Activated naive CD4-positive, alpha-beta T cell treated with anti-CD3 and anti-CD28 coated beads, Interleukin-2, amount 50 U/mL, for 72 hours (primary cell): ENCODE data around the gene FAM43A. TPM values are rescaled to one million over a fixed set of nuclear protein-coding genes. Genes with fewer than 3 reads are reported as not detected.
A peak's percentile ranks its signal among the peaks of the same experiment; 100 is the strongest.

Source experiments
- ATAC-seq, 2 donors: fragments of 150-1000 bp; cut with Tn5 transposase; 2 replicates each; pipeline ENCODE4 v1.10.0; 2021; ENCODE audit warnings: mild to moderate bottlenecking in 2 of 2, moderate library complexity in 2 of 2
- DNase-seq, 2 donors: peaks; one replicate each; pipeline ENCODE4 v3.0.0; 2021 to 2022; ENCODE audit warnings: low spot score in 2 of 2
- H3K27ac Mint-ChIP-seq, 2 donors: one replicate each; pipeline ENCODE4 v1.8.0; 2022; ENCODE audit warnings: mild to moderate bottlenecking in 2 of 2, mixed read lengths in 2 of 2
- H3K36me3 Mint-ChIP-seq, 2 donors: one replicate each; pipeline ENCODE4 v1.8.0; 2022; ENCODE audit warnings: mixed read lengths in 2 of 2
- H3K9me3 Mint-ChIP-seq, 2 donors: one replicate each; pipeline ENCODE4 v1.8.0; 2022; ENCODE audit warnings: mixed read lengths in 2 of 2
- total RNA-seq, 2 donors: library from RNA; stranded (reverse); gene quantifications; one replicate each; pipeline ENCODE4 v1.2.3, GENCODE V29; 2022

The FAM43A gene, protein sequence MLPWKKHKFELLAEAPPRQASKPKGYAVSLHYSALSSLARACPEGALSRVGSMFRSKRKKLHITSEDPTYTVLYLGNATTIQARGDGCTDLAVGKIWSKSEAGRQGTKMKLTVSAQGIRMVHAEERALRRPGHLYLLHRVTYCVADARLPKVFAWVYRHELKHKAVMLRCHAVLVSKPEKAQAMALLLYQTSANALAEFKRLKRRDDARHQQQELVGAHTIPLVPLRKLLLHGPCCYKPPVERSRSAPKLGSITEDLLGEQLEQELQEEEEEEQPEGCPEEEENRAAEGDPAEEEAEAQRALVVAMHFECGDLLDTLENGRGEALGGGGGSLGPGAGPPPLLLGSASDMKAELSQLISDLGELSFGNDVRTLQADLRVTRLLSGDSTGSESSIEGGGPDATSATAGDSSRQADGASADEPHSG
- 1 to 10 TPM; 3.5 to 6.8 TPM for total RNA-seq

DNA sequence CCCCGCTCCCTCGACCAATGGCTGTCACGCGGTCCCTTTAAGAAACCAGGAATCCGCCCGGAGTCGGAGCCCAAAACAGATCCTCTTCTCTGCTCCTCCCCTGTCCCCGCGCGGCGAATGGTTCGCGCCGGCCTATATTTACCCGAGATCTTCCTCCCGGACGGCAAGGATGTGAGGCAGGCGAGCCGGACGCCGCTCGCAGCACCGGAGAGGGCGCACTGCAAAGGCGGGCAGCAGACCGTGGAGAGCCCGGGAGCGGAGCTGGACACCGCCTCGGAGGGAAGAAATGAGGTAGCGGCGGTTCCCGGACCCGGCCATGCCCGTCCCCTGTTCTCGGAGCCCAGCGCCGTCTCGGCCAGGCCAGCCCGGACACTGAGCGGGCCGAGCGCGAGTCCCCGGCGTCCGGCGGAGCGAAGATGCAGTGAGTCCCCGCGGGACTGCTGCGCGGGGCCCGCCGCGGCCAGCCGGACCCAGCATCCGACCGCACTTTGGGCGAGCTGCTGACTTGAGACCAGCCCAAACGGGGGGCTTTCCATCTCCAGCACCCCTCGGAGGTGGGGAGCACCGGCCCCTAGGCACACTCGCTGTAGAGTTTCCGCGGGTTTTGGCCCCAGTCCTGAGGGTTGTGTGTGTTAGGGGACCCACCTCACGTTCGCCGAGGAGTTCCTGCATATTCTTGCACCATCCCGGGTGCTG is at the start of gene FAM43A:
TSS of gene FAM43A (plus strand) at position 166 of the 696 bp plus-strand sequence. CDS start 944 bp downstream, outside the sequence.
- ATAC-seq (peak; percentile 68 to 70), DNase-seq (peak; percentile 82)
- H3K27ac Mint-ChIP-seq = peak within 1 kb of the TSS; percentile 12 to 84
- no peaks in the 10 kb centered on the region for H3K9me3 Mint-ChIP-seq
- peaks cover 5 to 6% of the 10 kb centered on the region in 2 donors for H3K36me3 Mint-ChIP-seq

DNA sequence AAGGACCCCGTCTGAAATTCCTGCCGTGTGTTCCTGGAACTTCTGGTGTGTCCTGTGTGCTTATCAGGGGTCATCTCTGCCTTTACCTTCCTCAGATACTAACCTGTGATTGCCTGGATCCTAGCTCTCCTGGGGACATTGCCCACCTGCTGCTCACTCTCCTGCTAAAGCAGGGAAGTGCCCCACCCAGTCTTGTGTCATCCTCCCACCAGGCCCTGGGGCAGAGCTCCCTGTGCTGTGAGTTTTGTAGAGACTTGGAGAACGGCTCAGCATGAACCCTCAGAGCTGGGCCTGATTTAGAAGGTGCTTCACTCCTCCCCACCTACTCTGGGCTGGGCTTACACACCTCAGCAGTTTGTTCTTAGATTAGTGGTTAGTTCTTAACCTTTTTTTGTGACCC is 48.6 kb upstream of the FAM43A start:
- H3K9me3 Mint-ChIP-seq = no peaks in the 10 kb centered on the region
- DNase-seq = no peak
- no peak for ATAC-seq
- peaks cover 0 to 11% of the 10 kb centered on the region in 2 donors for H3K36me3 Mint-ChIP-seq
- H3K27ac Mint-ChIP-seq = peak overlapping the region in 1 of 2 donors; percentile 74

DNA sequence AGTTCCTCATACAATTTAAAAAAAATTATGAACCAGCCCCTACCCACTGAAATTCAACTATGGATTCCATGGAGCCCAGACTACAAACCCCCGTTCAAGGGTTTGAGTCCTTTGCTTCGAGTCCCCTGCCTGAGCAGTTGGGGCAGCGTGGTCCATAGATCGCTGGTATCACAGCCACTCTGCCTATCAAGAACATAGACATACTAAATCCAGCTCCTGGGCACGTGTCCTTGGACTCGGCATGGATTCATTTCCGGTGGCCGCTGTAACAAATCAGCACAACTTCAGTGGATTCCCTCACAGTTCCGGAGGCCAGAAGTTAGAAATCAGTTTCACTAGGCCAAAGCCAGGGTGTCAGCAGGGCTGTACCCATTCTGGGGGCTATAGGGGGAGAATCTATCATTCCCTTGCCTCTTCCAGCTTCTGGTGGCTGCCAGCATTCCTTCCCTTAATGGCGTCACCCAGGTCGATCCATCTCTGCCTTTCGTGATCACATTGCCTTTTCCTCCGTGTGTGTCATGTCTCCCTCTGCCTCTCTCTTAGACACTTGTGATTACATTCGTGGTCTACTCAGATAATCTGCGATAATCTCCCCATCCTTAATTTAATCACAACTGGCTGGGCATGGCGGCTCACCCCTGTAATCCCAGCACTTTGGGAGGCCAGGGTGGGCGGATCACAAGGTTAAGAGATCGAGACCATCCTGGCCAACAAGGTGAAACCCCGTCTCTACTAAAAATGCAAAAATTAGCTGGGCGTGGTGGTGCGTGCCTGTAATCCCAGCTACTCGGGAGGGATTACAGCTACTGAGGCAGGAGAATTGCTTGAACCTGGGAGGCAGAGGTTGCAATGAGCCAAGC is 47.9 kb upstream of the FAM43A start:
- Mint-ChIP-seq H3K27ac (no peak overlapping the region), H3K36me3 (peaks cover 0 to 16% of the 10 kb centered on the region in 2 donors), H3K9me3 (no peaks in the 10 kb centered on the region)
- ATAC-seq (no peak), DNase-seq (no peak)

DNA sequence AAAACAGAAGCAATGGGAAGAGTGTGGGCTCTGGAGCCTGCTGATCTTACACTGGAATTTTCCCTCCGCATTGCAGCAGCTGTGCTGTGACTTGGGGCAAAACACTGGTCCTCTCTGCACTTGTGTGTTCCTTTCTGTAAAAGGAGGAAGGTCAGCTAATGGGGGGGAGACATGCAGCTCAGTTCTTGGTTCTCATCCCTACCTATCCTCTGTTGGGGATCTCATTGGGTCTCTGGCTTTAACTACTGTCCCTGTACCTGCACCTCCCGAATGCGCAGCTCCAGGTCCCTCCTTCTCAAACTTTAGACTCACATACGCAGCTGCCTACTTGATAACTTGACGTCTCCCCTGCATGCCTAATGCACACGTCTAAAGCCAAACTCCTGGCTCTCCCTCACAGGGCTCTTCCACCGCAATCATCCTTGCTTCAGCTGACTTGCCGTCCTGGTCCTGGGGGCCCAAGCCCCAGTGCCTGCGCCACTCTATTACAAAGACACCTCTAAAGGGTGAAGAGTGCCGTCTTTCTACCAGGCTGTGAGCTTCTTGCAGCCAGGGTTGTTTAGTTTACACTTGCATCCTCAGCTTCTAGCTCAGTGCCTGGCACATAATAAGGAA is 46.6 kb upstream of the FAM43A start:
- H3K27ac Mint-ChIP-seq = no peak overlapping the region
- no peak for ATAC-seq
- peaks cover 5 to 21% of the 10 kb centered on the region in 2 donors for H3K36me3 Mint-ChIP-seq
- DNase-seq = no peak
- H3K9me3 Mint-ChIP-seq = no peaks in the 10 kb centered on the region

DNA sequence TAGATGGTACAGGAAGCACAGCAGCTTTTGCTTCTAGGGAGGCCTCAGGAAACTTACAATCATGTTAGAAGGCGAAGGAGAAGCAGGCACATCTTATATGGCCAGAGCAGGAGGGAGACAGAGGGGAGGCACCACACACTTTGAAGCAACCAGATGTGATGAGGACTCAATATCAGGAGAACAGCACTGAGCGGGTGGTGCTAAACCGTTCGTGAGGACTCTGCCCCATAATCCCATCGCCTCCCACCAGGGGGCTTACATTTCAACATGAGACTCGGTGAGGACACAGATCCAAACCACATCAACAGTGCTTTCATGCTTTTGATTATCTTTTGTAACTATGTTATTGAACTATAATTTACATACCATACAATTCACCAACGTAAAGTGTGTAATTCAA is 44.9 kb upstream of the FAM43A start:
- H3K27ac Mint-ChIP-seq = peak overlapping the region in 1 of 2 donors; percentile 60
- H3K36me3 Mint-ChIP-seq = peaks cover 5 to 28% of the 10 kb centered on the region in 2 donors
- ATAC-seq (peak; percentile 31 to 53), DNase-seq (peak in 1 of 2 donors; percentile 36)
- H3K9me3 Mint-ChIP-seq = no peaks in the 10 kb centered on the region

DNA sequence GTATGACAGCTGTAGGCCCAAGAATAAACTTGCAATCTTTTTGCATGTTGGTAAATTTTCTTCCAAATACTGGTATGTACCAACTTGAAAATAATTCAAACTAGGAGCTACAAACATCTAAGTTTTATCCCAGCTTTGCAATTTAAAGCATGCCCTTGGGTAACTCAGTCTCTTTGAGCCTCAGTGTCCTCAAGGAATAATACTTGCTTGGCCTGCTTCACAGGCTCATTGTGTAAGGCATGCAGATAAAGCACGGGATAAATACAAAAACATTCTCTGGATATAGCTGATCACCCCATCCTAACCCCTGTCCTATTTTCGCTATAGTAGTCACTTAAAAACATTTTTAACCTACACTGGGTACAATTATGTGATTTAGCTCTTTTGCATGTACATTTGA is 42.9 kb upstream of the FAM43A start:
- Mint-ChIP-seq H3K27ac (no peak overlapping the region), H3K9me3 (no peaks in the 10 kb centered on the region), H3K36me3 (peaks cover 5 to 28% of the 10 kb centered on the region in 2 donors)
- DNase-seq = no peak
- ATAC-seq = no peak

DNA sequence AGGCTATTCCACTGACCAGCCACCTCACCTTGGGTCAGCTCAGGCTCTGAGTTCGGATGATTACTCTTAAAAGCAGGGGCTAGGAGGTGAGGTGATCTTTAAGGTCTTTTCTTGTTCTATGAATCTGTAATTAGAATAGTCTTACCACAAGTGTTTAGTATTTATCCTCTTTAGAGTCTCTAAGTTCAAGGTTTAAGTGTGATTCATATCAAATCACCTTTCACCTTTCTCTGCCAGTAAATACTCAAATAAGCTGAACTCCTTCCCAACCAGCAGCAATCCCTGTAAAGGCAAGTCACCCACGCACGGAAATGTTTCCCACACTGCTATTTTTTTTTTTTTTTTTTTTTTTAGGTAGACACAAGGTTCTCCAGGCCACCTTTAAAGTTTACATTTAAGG is 37.9 kb upstream of the FAM43A start:
- no peak overlapping the region for H3K27ac Mint-ChIP-seq
- no peak for ATAC-seq
- no peaks in the 10 kb centered on the region for H3K9me3 Mint-ChIP-seq
- peaks cover 14 to 33% of the 10 kb centered on the region in 2 donors for H3K36me3 Mint-ChIP-seq
- DNase-seq = no peak

DNA sequence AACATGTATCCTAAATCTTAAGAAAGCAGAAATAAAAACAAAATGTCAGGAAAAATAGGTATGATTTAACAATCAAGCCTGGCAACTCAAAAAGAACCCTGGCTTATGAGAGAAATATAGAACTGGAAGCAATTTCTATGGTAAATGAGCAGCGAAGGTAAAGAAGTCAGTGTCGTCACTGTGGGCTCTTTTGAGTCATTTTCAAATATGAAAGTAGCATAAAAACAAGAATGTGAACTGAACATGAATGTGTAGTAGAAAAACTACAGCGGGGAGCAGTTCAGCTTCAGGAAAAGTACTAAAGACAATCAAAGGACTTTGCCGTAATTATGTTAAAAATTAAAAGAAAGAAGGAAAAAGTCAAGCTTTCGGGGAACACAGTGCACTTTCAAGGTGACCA is 31.2 kb upstream of the FAM43A start:
- peak; percentile 92 to 95 for ATAC-seq
- H3K9me3 Mint-ChIP-seq = no peaks in the 10 kb centered on the region

DNA sequence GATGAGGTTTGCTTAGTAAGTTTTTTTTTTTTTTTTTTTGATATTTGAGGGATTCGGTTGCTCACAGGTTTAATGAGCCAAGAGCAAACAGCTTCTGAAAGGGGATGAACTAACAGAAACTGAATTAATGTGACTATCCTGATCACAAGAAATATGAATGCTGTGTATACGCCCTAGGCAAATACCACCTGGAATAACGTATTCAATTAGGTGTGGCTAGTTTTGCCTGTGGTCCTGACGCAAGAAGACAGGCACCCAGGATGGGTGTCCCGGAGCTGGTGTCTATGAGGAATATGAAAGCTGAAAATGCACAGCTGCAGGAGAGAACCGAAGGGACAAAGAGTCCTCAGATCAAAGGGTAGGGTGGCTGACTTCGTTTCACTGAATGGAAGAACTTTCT is 28.2 kb upstream of the FAM43A start:
- DNase-seq (no peak), ATAC-seq (no peak)
- Mint-ChIP-seq H3K27ac (no peak overlapping the region), H3K36me3 (peaks cover 28 to 37% of the 10 kb centered on the region in 2 donors), H3K9me3 (no peaks in the 10 kb centered on the region)

More for the DNA sequence above, 31.2 kb upstream of the FAM43A start:
- no peak for DNase-seq
- Mint-ChIP-seq H3K36me3 (peaks cover 33 to 55% of the 10 kb centered on the region in 2 donors), H3K27ac (peak overlapping the region; percentile 39 to 86)

DNA sequence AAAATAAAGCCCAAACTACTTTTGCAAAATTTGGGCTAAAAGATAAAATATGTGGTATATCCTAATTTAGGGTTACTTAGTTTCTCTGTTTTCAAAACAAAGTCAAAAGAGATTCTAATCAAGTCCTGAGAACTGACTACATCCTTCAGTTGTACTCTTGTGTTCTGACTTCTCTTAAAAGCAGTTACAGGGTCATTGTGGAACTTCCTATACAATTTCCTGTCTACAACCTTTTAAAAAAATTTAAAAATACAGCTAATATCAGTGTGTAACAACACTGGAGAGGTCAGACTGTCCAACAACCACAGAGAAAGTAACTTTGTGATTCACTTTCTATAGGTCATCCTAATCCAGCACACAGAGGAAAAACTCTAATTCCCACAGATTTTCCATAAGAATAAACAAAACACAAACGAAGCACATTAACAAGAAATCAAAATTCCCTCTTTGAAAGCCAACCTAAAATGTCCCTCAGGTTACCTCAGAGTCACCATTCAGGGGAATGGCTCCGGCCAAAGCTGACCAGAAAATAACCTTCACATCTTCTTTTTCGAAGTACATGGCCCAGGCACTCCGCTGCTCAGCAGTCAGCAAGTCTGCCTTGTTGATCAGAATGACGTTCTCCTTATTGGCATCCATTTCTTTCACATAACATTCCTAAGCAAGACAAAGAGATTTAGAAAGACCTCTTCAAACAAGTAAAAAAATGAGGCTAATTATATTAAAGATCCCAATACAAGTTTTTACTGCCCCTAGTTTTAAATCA is 27.0 kb upstream of the FAM43A start:
- H3K9me3 Mint-ChIP-seq = no peaks in the 10 kb centered on the region
- H3K36me3 Mint-ChIP-seq = peaks cover 19 to 25% of the 10 kb centered on the region in 2 donors
- DNase-seq = no peak
- H3K27ac Mint-ChIP-seq = no peak overlapping the region
- ATAC-seq = no peak

DNA sequence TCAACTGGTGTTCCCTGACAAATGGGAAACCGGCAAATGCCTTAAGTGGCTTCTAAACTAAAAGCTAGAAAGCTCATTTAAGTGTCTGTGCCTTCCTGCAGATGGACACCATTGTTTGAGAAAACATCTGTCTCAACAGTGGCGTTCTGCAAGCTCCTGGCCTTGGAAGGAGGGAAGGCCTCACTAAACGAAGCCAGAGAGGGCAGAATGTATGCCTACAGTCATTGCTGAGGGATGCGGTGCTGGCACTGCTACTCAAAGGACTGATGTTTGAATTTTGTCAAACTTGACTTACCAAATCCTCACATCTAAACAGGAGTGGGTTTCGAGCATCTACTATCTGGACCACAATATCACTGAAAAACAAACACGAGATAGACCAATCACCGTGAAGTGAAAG is 25.9 kb upstream of the FAM43A start:
- DNase-seq (no peak), ATAC-seq (no peak)
- Mint-ChIP-seq H3K36me3 (peaks cover 9 to 21% of the 10 kb centered on the region in 2 donors), H3K9me3 (no peaks in the 10 kb centered on the region), H3K27ac (no peak overlapping the region)

DNA sequence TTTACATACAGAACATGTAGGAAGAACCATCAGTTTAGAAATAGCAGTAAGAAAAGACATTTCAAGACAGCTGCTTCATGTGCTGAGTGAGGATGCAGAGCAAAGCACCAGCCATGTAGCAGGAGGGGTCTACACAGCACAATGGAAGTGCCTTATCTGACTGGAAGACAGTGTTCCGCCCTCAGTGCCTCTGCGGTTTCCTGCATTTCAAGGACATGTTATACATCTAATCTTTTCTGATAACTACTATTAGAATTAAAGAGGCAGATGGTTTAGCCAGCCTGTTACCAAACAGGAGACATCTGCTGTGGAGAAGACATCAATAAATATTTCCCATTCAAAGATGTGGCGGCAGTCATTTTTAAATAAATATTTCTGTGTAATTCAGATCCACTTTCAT is 24.3 kb upstream of the FAM43A start:
- H3K9me3 Mint-ChIP-seq = no peaks in the 10 kb centered on the region
- DNase-seq (no peak), ATAC-seq (no peak)
- H3K27ac Mint-ChIP-seq = peak overlapping the region; percentile 46 to 79
- H3K36me3 Mint-ChIP-seq = peaks cover 9 to 31% of the 10 kb centered on the region in 2 donors

DNA sequence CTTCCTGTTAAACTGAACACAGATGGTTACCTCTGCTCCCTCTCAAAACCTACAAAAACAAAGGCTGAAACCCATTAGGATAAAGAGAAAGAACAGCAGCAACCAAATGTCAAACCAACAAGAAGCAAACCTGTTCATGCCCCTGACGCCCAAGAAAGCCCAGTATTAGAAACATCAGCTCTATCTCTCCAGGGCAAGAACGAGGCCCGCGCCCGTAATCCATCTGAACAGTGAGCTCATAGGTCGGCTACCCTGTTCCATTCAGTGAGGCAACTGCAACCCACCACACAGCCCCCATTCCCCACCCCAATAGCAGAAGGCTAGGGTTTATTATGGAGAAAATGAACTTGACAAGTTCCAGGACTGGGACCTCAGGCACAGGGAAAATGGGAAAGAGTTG is 23.7 kb upstream of the FAM43A start:
- Mint-ChIP-seq H3K36me3 (peaks cover 9 to 31% of the 10 kb centered on the region in 2 donors), H3K9me3 (no peaks in the 10 kb centered on the region), H3K27ac (peak overlapping the region in 1 of 2 donors; percentile 46)
- ATAC-seq (no peak), DNase-seq (no peak)

DNA sequence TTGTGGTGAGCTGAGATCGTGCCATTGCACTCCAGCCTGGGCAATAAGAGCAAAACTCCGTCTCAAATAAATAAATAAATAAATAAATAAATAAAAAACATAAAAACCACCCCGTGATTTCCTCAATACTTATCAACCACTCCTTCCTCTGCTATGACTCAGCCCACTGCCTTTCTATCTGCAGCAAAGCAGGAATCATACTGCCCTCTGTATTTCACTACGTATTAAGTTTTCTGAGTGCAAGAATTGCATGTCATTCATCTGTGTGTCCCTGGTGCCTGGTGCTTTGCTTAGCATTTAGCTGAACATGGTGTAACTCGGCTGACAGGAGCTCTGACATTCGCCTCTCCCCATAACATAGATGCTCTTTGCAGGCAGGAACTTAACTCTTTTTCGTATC is 20.8 kb upstream of the FAM43A start:
- DNase-seq (no peak), ATAC-seq (no peak)
- Mint-ChIP-seq H3K9me3 (no peaks in the 10 kb centered on the region), H3K36me3 (peaks cover 0 to 23% of the 10 kb centered on the region in 2 donors), H3K27ac (peak overlapping the region in 1 of 2 donors; percentile 57)

DNA sequence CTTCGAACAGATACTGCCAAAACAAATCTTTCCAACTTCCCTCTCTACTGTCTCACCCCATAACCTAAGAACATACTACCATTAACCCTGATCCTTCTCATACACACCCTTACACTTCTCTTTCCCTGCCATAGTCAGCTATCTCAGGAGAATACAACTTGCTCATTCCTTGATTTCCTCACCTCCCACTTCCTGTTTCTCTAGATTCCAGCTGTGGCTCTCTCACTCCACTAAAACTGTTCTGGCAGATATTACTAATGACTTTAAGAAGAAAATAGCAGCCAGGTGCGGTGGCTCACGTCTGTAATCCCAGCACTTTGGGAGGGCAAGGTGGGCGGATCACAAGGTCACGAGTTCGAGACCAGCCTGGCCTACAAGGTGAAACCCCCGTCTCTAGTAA is 18.3 kb upstream of the FAM43A start:
- H3K36me3 Mint-ChIP-seq = peaks cover 6 to 29% of the 10 kb centered on the region in 2 donors
- no peaks in the 10 kb centered on the region for H3K9me3 Mint-ChIP-seq
- H3K27ac Mint-ChIP-seq = peak overlapping the region in 1 of 2 donors; percentile 15
- no peak for ATAC-seq
- no peak for DNase-seq

DNA sequence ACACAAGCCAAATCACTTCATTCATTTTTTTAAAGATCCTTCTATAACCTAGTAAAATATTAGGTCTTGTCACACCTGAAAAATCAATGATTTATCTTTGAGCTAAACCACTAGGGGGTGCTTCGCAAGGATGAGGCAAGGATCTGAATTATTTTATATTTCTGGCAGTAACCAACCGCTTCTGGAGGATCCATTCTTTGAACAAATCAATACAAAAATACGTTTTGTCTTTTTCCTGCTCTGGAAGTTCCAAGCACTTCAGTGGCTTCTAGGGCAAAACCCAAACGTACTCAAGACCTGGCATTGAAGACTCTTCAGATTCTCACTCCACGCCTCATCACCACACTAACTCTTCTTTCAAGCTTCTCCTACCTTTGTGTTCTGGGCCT is 14.2 kb upstream of the FAM43A start:
- H3K27ac Mint-ChIP-seq = peak overlapping the region; percentile 95 to 99
- ATAC-seq = no peak
- H3K36me3 Mint-ChIP-seq = peaks cover 6 to 7% of the 10 kb centered on the region in 2 donors
- peak in 1 of 2 donors; percentile 29 for DNase-seq
- H3K9me3 Mint-ChIP-seq = no peaks in the 10 kb centered on the region
